ENCODE results near the gene MT3. TPM values are rescaled to one million over a fixed set of nuclear protein-coding genes. Genes with fewer than 3 reads are reported as not detected.

MT3 gene
- total and polyA plus RNA-seq, 2 of the 13 experiments (the other 11 are each of a cell fraction or from before 2014, with no cell fraction given) = not detected

GRCh38 chr16:56625140-56625942 lies 36.0 kb downstream of the MT3 start, which contains the start of gene MT1E (continued):
- TF ChIP-seq NR1H2 (CRISPR knock-in tag; IDR thresholded peaks at IDR 0.05; ENCODE audit: borderline replicate concordance, low read depth) (no peak), MYC (CRISPR knock-in tag; IDR thresholded peaks at IDR 0.05; ENCODE audit: borderline replicate concordance) (peak; percentile 55; the same call in 1 of the 2 replicates), POLR2AphosphoS5 (IDR thresholded peaks at IDR 0.05; ENCODE audit: low read depth, low read length) (peak; percentile 77), RAD21 (CRISPR knock-in tag; IDR thresholded peaks at IDR 0.05) (peak; percentile 52; the same call in 1 of the 2 replicates), ZNF225 (CRISPR knock-in tag; IDR thresholded peaks at IDR 0.05) (no peak), ZNF850 (CRISPR knock-in tag; conservative IDR thresholded peaks at IDR 0.05) (no peak), TMF1 (CRISPR knock-in tag; IDR thresholded peaks at IDR 0.05; ENCODE audit: low read depth) (peak; percentile 36; the same call in 1 of the 2 replicates), ZNF773 (CRISPR knock-in tag; IDR thresholded peaks at IDR 0.05; ENCODE audit: borderline replicate concordance) (no peak), BRD4 (CRISPR knock-in tag; IDR thresholded peaks at IDR 0.05) (no peak), MEF2D (CRISPR knock-in tag; IDR thresholded peaks at IDR 0.05) (peak; percentile 15; the same call in 1 of the 2 replicates), TBX2 (CRISPR knock-in tag; IDR thresholded peaks at IDR 0.05; ENCODE audit: borderline replicate concordance) (peak; percentile 80), TEAD2 (CRISPR knock-in tag; IDR thresholded peaks at IDR 0.05) (no peak), SAP130 (CRISPR knock-in tag; IDR thresholded peaks at IDR 0.05; ENCODE audit: low read depth) (peak; percentile 22; the same call in 1 of the 2 replicates), ZNF776 (CRISPR knock-in tag; IDR thresholded peaks at IDR 0.05) (peak; percentile 71; the same call in 1 of the 2 replicates), ZNF792 (CRISPR knock-in tag; IDR thresholded peaks at IDR 0.05) (peak; percentile 65), ZSCAN21 (CRISPR knock-in tag; IDR thresholded peaks at IDR 0.05; ENCODE audit: borderline replicate concordance) (peak; percentile 90), MTF1 (CRISPR knock-in tag; IDR thresholded peaks at IDR 0.05) (peak; percentile 99)
- TF ChIP-seq, protein P1, sequence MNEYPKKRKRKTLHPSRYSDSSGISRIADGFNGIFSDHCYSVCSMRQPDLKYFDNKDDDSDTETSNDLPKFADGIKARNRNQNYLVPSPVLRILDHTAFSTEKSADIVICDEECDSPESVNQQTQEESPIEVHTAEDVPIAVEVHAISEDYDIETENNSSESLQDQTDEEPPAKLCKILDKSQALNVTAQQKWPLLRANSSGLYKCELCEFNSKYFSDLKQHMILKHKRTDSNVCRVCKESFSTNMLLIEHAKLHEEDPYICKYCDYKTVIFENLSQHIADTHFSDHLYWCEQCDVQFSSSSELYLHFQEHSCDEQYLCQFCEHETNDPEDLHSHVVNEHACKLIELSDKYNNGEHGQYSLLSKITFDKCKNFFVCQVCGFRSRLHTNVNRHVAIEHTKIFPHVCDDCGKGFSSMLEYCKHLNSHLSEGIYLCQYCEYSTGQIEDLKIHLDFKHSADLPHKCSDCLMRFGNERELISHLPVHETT (CRISPR knock-in tag; conservative IDR thresholded peaks at IDR 0.05) = no peak
- TF ChIP-seq, protein P2, sequence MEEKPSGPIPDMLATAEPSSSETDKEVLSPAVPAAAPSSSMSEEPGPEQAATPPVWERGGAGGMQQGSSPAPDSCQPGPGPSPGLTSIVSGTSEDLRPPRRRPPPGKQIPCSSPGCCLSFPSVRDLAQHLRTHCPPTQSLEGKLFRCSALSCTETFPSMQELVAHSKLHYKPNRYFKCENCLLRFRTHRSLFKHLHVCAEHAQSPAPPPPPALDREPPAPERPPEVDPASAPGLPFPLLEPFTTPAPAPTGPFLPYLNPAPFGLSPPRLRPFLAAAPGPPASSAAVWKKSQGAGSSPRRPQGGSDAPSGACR (CRISPR knock-in tag; IDR thresholded peaks at IDR 0.05) = no peak
- TF ChIP-seq, protein P3, sequence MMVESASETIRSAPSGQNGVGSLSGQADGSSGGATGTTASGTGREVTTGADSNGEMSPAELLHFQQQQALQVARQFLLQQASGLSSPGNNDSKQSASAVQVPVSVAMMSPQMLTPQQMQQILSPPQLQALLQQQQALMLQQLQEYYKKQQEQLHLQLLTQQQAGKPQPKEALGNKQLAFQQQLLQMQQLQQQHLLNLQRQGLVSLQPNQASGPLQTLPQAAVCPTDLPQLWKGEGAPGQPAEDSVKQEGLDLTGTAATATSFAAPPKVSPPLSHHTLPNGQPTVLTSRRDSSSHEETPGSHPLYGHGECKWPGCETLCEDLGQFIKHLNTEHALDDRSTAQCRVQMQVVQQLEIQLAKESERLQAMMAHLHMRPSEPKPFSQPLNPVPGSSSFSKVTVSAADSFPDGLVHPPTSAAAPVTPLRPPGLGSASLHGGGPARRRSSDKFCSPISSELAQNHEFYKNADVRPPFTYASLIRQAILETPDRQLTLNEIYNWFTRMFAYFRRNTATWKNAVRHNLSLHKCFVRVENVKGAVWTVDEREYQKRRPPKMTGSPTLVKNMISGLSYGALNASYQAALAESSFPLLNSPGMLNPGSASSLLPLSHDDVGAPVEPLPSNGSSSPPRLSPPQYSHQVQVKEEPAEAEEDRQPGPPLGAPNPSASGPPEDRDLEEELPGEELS (CRISPR knock-in tag; IDR thresholded peaks at IDR 0.05) = 0 out of 2 replicates have a peak, but pooled peaks have one; percentile 6
- TF ChIP-seq, protein P4, sequence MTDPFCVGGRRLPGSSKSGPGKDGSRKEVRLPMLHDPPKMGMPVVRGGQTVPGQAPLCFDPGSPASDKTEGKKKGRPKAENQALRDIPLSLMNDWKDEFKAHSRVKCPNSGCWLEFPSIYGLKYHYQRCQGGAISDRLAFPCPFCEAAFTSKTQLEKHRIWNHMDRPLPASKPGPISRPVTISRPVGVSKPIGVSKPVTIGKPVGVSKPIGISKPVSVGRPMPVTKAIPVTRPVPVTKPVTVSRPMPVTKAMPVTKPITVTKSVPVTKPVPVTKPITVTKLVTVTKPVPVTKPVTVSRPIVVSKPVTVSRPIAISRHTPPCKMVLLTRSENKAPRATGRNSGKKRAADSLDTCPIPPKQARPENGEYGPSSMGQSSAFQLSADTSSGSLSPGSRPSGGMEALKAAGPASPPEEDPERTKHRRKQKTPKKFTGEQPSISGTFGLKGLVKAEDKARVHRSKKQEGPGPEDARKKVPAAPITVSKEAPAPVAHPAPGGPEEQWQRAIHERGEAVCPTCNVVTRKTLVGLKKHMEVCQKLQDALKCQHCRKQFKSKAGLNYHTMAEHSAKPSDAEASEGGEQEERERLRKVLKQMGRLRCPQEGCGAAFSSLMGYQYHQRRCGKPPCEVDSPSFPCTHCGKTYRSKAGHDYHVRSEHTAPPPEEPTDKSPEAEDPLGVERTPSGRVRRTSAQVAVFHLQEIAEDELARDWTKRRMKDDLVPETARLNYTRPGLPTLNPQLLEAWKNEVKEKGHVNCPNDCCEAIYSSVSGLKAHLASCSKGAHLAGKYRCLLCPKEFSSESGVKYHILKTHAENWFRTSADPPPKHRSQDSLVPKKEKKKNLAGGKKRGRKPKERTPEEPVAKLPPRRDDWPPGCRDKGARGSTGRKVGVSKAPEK (CRISPR knock-in tag; IDR thresholded peaks at IDR 0.05; ENCODE audit: borderline replicate concordance) = peak; percentile 77; the same call in 1 of the 2 replicates
- TF ChIP-seq, protein P5, sequence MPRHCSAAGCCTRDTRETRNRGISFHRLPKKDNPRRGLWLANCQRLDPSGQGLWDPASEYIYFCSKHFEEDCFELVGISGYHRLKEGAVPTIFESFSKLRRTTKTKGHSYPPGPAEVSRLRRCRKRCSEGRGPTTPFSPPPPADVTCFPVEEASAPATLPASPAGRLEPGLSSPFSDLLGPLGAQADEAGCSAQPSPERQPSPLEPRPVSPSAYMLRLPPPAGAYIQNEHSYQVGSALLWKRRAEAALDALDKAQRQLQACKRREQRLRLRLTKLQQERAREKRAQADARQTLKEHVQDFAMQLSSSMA (CRISPR knock-in tag; IDR thresholded peaks at IDR 0.05) = no peak

Data from HepG2 (cell line).